ENCODE results near the gene SLCO2A1. TPM values are rescaled to one million over a fixed set of nuclear protein-coding genes. Genes with fewer than 3 reads are reported as not detected.

The SLCO2A1 gene
- total RNA-seq, 1 experiment from 2014 or later: 0.47 TPM

DNA sequence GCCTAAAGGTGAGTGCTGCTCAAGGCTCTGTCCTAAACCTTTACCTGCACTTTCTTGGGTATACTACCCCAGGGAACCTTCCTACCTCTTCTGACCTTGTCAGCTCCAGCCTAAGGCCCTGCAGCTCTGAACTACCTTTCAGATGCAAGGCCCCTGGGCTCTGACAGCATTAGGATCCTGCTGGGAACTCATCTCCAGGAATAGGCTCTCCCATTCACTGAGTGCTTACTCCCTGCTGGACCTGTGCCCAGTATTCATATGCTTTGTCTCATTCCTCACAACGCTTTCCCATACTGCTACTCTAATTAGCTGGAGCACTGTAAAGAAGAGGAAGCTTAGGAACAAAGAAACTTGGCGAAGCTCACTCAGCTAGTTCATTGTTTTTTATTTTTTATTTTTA is 80.3 kb downstream of the SLCO2A1 start:
- DNase-seq (ENCODE audit: low read depth): peak; percentile 29

DNA sequence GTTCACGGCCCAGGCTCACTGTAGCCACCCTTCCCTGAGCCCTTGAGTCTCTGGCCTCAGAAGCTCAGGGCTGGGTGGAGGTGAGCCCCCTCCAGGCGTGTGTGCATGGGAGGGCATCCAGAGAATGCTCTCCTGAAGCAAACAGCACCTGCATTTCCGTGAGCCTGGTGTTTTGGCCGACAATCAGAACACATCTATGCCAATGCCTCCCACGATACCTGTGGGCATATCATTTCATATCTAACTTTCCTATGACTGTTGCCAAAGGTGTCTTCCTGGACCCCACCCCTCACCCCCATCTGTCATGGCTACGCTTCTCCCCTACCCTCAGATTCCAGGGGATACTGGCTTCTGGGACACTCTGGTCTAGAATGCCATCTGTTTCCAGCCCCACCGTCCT is 80.7 kb downstream of the SLCO2A1 start:
- no peak for DNase-seq (ENCODE audit: low read depth)

DNA sequence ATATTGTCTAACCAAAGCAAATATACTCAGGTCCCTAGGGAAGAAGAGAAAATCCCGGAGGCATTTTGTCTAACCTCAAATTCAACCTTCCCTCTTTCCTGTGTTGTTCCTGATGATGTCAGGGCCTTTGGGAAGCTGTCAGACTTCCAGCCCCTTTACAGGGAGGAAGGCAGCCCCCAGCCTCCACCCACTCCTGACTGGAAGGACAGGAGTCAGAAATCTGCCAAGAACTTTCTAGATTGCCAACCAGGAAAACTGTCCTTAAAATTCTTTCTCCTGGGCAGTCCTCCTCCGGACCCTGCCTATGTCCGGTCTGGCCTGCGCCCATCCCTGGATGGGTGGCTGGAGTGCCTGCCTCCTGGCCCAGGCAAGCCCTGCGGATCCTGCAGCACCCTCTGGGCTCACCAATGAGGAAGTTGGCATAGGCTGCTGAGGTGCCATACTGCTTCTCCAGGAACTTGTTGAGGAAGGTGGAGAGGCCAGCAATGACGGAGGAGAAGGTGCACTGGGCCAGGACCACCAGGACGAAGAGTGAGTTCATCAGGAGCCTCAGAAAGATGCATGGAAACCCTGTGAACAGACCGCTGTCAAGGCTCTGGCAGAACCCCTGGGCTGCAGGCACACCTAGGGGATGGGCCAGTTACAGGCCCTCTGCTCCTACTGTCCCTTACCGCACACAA is 81.5 kb downstream of the SLCO2A1 start:
- DNase-seq (ENCODE audit: low read depth): no peak

DNA sequence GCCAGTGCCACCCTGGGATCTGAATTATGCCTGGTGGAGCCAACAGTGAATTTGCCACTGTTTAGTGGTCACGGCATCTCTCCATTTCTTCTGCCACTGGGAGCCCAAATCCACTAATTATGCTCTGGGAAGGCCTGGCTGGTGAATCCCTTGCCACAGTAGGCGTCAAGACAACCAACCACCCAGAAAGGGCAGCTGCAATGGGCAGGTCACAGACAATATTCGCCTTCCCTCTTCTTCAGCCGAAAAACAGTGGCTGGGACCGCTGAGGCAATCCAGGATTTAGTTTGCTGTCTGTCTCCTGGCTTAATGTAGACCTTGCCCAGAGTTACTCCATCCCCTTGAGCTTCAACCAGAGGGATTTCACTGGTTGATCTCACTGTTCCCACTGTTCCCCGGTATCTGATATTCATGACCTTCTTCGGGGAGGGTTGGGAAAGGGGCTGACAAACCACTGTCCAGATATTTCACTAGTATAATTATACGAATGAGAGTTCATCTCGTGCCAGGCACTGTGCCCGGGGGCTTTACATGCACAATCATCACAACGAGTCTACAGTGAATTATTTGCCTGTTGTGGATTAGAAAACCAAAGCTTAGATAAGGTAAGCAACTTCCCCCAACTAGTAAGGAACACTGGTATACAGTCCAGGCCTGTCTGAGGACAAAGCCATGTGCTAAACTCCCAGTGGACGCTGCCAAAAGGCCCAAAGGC is 84.2 kb downstream of the SLCO2A1 start:
- DNase-seq (ENCODE audit: low read depth): peak; percentile 71

GRCh38 chr3:133944641-133945380 is 84.9 kb downstream of the SLCO2A1 start:
- peak; percentile 100 for DNase-seq (ENCODE audit: low read depth)

DNA sequence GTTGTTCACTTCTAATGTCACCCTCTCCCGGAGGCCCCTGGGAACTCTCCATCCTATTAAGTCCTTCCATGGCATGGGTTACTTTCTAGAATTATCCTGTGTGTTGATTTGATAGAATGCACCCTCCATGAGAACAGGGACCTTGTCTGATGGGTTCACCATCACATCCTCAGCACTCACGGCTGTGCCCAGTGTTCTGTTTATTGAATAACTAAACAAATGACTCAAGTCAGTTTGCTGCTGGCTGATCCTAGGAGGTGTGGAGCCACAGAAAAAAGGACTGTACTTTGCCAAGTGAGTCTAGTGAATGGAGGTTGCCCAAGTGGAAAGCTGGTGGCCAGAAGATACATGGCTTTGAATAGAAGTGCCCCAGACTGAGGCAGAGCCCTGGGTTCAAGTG is 85.5 kb downstream of the SLCO2A1 start:
- DNase-seq (ENCODE audit: low read depth): peak; percentile 93

DNA sequence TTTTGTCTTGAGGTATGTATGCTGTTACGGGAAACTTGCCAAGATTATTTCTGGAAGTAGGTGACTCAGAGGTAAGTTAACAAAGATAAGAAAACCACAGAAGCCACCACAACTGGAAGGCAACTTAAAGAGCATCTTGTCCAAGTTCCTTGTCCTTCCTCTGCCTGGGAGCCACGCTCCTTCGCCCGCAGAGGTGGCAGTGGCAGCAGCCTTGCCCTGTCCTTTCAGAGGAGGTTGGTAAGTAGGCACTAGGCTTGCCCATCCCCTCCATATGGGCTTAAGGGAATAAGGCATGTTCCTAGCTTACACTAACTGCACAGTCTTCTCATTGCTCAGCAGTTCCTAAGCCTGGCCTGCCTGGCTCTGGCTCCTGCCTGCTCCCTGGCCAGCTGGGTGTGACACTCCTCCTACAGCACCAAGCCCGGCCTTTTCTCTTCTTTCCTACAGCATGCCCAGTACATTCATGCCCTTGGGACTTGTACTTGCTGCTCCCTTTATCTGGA is 86.0 kb downstream of the SLCO2A1 start:
- DNase-seq (ENCODE audit: low read depth): peak; percentile 98

DNA sequence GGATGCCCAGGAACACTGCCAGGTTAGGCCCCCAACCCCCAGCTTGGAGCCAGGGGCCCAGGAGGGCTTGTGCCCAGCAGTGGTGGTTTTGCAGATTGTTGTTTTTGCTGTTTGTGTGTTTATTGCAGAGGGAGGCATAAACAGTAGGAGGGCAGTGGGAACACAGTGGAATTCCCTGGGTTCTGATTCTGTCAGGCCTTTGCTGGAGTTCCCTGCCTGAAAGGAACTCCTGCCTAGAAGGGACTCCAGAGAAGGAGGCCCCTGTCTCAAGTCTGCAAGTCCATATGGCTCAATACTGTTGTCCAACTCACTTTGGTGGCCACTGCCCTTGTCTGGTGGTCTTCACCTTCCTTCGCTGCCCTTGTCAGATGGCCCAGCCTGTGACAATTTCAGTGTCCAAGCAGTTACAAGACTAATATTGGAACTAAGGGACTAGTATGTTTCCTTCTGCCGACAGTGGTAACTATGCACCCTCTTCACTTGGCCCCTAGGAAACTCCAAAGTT is 86.6 kb downstream of the SLCO2A1 start:
- peak; percentile 29 for DNase-seq (ENCODE audit: low read depth)

DNA sequence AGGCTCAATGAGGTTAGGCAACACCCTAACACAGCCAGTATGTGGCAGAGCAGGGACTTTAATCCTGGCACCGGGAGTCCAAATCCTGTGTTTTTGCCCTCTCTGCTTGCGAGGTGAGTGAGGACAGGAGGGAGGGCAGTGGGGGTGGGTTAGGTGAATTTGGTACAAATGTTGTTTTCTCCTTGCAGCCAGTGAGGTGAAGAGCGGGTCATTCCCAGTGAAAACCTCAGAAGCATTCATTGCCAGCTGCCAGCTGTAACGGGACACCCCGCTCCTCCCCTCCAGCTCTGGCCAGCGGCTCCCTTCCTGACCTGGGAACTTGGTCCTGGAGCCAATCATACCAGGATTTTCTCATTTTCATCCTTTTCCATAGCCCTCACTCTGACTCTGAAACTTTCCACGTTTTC is 88.3 kb downstream of the SLCO2A1 start:
- peak; percentile 87 for DNase-seq (ENCODE audit: low read depth)

DNA sequence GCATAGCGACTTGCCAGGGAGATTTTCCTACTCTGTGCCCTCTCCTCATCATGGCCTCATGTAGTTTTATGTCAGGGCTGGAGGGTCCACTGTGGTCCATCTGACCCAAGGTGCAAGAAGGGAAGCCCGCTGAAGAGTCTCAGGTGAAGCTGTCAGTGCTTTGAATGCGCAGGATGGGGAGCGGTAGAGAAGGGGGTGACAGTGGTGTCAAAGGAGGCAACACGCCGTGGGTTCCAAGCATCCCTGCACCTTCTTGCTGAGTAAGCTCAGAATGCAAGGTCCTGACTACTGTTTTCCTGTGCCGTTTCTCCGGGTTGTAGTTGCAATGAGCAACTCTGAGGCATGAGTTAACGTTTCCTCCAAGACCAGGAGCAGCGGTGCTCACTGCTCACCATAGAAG is 89.2 kb downstream of the SLCO2A1 start:
- DNase-seq (ENCODE audit: low read depth): no peak

DNA sequence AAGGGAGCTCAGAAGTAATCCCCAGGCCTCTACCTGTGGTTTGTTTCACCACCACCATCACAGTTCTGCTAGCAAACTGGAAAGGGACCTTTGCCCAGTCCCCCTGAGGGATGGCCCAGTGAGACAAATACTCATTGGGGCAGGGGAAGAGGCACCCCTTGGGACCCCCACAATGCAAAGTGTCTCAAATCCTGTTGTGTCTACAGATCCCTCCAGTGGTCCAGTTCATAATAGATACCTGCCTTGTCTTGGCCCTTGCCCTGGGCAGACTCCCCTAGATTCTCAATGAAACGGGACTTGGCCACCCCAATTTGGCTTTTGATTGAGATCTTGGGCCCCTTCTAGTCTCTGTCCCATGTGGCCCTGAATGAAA is 90.3 kb downstream of the SLCO2A1 start:
- no peak for DNase-seq (ENCODE audit: low read depth)

GRCh38 chr3:133938770-133939462 is 90.8 kb downstream of the SLCO2A1 start:
- DNase-seq (ENCODE audit: low read depth): peak; percentile 51

DNA sequence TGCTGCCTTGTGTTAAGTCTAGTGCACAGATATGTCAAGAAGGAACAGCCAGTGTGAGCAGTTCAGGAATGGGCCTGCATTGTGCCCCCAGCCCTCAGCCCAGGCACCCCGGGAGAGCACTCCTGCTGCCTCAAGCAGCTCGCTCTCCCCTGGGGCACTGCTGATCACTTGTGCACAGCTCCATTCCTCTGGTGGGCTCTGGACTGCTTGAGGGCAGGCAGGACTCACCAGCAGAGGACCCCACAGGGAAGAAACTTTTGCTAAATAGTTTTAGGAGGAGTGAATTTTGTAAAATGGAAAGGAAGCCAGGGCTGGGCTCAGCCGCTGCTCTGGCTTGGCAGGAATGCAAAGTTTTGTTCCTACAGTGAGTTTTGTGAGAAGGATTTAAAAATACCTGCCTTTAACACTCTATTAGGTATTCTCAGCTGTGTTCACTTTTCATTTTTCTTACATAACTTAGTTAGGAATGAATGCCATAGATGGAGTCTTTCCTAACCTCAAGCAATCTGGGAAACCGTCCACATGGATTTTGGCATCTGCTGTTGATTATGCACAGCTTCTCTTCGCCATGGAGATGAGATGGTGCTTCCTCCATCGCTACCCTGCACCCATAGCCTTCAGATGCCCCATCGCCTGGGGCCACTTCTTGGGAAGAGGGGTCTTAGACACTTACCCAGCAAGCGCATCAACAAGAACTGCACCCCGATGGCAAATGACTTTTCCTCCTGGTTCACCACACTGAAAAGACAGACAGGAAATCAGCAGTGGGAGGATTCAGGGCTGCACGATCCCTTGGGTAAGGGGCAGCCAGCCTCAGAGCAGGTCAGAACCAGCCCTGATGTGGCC is 91.7 kb downstream of the SLCO2A1 start:
- no peak for DNase-seq (ENCODE audit: low read depth)

GRCh38 chr3:133937061-133937686 is 92.6 kb downstream of the SLCO2A1 start:
- no peak for DNase-seq (ENCODE audit: low read depth)

DNA sequence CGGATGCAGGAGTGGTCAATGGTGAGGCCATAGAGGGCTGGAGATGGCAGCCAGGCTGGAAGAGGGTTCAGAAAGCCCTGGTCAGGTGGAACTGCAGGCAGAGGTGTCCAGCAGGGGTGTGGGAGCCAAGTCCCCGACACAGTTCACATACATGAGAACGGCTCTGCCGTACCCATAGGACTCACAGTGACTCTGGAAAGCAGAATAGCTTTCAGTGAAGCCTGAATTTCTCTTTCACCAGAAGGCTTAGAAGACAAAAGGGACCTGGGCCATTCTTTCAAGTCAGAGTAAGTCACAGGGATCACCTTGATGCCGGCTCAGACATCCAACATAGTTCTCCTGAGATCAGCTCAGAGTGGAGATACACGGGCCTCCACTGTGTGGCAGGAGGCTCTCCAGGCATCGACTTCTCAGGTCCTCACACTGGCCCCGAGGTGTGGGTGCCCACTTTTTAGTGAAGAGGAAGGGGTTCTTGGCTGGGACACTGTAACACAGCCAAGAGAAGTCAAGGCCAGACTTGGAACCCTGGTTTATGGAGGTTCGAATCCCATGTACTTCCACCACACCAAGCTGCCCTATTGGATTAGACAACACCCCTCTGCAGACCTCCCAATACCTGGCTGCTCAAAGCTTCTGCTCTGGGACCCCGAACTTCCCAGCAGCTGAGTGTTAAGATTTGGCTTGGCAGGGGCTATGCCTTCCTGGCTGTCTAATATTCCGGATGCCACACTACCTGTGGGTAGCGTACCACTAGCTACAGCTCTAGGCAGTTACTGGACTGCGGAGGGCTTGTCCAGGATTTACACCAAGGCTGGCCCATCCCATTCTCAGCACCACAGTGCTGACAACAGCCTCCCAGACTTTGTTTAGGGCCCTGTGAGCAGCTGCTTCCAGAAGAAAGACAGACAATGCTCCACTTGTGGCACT is 93.6 kb downstream of the SLCO2A1 start:
- no peak for DNase-seq (ENCODE audit: low read depth)

- no peak for DNase-seq (ENCODE audit: low read depth)
These were observed 94.5 kb downstream of the SLCO2A1 start for GRCh38 chr3:133934996-133935842.

DNA sequence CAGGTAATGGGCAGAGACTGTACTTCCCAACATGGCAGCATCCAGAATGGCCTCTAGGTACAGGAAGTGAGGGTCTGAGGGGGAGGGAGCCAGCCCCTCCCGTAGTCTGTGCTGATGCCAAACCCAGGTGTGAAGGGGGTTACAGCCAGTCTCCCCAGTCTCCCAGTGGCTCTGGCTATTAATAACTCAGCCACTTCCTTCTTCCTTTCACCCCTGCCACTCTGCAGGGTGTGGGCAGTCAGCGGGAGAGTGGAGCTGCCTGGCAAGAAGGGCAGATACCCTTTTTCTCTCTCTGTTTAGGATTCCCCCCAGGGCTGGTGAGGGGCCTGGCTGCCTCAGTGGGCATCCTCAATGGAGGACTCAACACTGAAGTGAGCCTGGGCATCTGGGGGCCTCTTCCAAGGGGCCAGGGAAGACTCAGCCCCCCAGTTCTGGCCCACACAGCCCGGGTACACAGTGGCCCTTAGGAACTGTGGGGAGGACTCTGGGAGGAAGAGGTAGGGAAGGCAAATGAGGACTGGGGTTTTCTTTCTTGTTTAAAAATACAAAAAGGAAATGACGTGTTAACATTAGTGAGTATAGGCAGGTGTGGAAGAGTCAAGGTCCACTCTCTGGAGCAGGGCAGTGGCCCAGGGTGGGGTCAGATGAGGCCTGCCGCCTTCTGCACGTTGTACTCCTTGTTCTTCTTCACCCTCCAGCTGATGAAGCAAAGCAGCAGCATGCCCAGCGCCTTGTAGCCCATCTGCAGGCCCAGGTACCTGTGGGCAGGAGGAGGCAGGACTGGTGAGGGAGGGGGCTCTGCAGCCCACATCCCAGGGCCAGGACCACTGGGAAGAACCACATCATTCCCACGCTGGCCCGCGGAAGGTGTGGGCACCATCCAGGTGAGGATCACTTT is 95.4 kb downstream of the SLCO2A1 start:
- no peak for DNase-seq (ENCODE audit: low read depth)
